DMS 273 treated with DMSO at 0.1 percent for 48 hours (cell line): ENCODE results near the gene SH2D1A.
"Not testable (repeated sequence)": the region's sequence is repeated elsewhere in the genome, so short reads cannot be mapped to it uniquely, and the experiment has no call there.

Experiments used
- DNase-seq: peaks from one replicate; lab custom pipeline; 2025; lab: John Stamatoyannopoulos, UW

Gene SH2D1A

DNA sequence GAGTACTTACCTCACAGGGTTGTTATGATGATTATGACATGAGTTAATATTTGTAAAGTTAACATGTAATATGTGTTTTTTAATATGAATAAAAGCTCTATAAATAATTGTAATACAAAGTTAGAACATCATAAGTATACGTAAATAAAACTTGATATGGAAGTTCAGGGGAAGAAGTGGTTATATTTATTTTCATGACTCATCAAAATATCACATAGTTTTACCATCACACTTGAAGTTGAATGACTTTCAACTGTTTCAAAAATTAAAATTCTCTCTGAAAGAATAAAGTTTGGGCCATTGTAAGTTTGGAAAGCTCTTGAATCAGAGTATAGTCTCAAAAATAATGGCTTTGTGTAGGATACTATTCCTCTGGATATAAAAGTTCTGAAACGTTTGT lies 8.3 kb downstream of the SH2D1A start:
- no peak for DNase-seq

DNA sequence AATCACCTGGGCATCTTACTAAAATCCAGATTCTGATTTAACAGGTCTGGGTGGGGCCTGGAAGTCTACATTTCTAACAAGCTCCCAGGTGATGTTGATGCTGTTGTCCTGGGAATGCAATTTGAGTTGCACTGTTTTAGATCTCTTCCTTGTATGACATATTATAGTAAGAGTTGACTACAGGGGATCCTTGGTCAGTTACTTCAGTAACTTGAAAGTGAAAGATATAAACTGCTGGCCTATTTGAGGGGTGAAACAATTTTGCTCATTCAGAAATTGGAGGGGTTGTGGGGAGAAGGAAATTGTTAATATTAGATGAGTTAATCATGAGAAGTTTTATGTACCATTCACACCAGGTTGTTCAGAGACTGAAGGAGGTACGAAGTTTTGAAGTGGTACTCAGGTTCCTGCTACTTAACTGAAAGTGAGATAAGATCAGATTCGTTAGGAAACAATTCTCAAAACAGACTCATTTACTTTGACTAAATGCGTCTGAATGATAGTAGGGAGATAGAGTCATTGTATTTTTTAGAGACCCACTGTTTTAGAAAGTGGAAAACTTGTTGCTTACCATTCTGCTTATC lies 12.5 kb downstream of the SH2D1A start:
- DNase-seq = no peak

GRCh38 chrX:124362072-124362471 lies 15.7 kb downstream of the SH2D1A start:
- no peak for DNase-seq

GRCh38 chrX:124362761-124363160 lies 16.4 kb downstream of the SH2D1A start:
- no peak for DNase-seq

DNA sequence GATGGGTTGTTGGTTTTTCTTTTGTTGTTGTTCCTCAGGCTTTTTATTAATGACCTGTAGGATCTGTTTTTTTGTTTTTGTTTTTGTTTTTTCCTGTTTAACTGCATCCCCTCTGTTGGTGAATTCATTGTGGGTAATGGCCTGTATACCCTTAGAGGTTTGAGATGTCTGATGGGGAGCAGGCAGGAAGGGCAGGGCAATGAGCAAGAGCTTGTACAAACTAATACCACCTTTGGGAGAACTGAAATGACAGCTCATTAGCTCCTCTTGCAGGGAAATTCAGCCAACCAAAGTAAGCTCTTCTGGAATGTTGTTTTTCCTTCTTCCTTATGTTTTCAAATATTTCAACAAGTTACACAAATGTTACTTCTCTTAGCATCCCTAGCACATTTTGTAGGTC lies 23.4 kb downstream of the SH2D1A start:
- DNase-seq = no peak

GRCh38 chrX:124373348-124373747 lies 27.0 kb downstream of the SH2D1A start:
- no peak for DNase-seq

- DNase-seq = no peak
These were observed 32.3 kb downstream of the SH2D1A start for GRCh38 chrX:124378643-124379042.

DNA sequence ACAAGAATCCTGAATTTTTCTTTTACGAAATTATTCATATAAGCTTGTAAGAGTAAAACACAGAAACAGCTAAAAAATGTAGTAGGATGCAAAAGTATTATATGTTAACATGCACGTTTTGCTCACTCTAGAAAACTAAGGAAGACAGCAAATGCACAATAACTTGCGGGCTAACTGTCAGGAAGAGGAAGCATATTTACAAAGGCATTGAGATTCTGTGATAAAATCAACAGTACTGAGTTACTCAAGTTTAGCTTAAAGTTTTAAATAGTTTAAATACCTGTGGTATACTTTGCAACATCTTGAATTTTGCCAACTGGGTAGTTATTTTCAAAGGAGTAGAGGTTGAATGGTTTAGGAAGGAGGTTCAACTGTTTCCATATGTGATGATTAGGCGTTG lies 37.0 kb downstream of the SH2D1A start:
- no peak for DNase-seq

- no peak for DNase-seq
These were observed 40.0 kb downstream of the SH2D1A start for GRCh38 chrX:124386401-124386800.

DNA sequence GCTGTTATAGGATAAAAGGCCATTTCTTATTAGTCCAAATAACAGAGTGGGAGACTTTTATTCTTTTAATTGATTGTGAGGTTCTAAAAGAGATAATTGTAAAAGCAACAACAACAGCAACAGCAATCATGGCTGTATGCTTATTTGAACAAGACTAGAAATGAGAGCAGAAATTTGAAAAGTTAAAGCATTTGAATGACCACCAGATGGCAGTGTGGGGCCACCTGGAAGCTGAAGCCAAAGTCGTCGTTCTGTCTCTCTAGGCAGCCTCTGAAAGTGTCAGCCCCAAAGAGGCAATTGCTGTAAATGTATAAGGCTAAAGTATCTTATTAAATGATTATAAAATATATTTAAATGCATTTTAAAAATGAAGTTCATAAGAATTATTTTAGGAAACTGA lies 42.2 kb downstream of the SH2D1A start:
- peak; percentile 13 for DNase-seq

DNA sequence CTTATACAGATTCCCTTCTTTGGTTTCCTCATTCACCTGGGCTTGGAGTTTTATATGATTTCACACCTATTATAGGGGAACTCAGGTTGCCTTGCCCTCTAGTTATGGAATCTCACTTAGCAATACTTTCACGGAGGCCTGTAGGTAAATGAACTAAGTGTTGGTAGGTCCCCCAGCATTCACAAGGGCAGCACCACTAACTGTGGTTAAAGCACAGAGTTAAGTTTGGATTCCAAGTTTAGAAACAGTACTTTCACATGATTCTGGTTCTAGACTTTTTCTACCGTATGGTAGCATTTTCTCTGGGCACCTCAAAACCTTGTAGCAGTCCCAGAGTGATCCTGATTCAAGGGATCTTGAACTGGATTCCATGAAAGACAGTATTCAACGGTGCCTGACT lies 46.4 kb downstream of the SH2D1A start:
- no peak for DNase-seq

DNA sequence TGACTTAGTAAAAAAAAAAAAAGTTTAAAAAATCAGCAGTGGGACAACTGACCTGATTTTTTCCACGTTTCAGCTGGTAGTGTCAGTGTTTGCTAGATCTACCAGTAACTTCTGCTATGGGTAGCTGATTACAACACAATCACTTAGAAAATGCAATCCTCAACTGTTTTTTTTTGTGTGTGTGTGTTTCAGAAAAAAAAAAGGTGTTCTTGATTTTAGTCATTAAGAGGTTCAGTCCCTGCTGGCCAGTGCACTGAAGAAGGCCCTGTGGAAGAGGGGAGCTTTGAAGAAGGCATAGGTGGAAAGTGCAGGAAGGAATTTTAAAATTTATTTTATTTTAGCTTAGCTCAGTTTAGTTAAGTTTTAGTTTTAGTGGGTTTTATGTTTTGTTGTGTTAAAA lies 46.9 kb downstream of the SH2D1A start:
- DNase-seq = no peak

- DNase-seq = no peak
These were observed 47.3 kb downstream of the SH2D1A start for GRCh38 chrX:124393659-124394058.

DNA sequence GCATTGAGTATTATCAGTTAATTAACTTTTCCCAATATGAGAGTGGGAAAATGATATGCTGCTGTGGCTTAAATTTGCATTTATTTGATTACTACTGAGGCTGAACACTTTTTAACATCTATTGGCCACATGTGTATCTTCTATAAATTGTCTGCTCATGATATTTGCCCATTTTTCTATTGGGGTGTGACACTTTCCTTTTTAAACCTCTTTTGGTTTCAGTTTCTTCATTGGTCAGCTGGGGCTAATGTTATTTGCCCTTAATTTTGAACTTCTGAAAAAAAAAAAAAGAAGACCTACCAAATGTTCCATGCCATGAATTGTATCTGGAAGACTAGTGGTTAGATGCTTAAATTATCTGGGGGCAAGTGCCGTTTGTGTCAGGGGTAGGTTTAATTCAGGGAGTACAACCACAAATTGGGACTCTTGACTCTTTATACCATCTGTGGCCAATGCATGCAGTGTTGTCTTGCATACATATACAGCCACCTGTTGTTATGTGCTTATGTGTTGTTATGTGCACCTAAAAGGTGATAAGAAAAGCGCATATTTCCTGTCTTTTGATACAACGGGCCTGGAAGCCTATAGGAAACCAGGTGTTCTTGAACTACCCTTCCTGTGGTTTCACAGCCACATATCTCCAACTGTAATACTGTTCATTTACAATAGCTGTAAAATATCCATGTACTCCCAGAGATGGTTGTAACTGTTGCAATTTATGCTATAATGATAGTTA lies 49.0 kb downstream of the SH2D1A start:
- no peak for DNase-seq

GRCh38 chrX:124401696-124402095 lies 55.3 kb downstream of the SH2D1A start:
- no peak for DNase-seq

GRCh38 chrX:124405868-124406267 lies 59.5 kb downstream of the SH2D1A start:
- no peak for DNase-seq

DNA sequence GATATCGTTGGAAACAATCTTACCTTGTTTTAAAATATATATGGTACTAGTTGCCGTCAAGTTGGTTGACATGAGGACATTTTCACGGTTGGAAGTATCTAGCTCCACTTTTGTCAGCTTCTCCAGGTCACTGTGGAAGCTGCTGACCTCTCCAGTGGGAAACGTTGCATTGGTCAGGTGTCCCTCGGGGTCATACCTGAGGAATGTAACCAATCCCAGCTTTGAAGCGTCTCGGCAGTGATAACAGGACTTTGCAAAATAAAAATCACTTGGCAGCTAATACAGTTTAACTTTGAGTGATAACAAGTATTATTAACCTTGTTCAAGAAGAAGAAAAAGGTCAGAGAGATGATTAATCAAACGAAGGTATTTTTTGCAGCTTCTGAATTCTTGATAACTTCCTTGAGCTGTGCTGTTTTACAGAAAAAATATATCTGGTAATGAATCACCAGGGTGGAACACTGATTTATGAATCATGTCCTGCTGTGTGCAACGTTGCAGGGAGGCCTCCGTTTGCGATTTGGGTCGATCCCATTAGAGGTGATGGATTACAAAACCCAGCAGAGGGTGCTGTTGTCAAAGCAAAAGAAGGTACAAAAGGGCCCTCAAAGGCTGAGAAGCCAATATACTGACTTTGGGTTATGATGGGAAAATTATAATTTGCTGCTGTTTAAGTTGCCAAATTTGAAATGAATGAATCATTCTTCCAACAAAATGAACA lies 60.1 kb downstream of the SH2D1A start:
- DNase-seq = no peak

- DNase-seq = no peak
These were observed 60.9 kb downstream of the SH2D1A start for GRCh38 chrX:124407226-124407625.

- DNase-seq = not testable (repeated sequence)
These were observed 62.0 kb downstream of the SH2D1A start for GRCh38 chrX:124408380-124408779.

GRCh38 chrX:124413244-124413643 lies 66.9 kb downstream of the SH2D1A start:
- no peak for DNase-seq

DNA sequence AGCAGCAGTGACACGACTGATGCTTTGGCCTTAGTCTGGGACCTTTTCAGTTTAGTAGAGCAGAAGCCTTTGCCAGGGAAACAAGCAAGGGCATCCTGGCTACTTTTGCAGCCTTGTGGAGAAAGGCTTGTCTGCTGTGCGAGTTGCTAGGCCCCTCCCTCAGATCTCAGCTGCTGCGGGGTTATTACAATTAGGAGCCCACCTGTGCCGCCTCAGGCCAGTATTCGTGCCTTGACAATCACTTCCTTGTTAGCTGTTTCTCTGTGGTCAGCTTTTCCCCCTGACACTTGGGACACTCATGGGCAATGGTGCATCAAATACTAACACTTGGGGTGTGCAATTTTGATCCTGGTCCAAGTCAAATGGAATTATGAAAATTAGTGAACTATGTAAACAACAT lies 67.9 kb downstream of the SH2D1A start:
- no peak for DNase-seq

DNA sequence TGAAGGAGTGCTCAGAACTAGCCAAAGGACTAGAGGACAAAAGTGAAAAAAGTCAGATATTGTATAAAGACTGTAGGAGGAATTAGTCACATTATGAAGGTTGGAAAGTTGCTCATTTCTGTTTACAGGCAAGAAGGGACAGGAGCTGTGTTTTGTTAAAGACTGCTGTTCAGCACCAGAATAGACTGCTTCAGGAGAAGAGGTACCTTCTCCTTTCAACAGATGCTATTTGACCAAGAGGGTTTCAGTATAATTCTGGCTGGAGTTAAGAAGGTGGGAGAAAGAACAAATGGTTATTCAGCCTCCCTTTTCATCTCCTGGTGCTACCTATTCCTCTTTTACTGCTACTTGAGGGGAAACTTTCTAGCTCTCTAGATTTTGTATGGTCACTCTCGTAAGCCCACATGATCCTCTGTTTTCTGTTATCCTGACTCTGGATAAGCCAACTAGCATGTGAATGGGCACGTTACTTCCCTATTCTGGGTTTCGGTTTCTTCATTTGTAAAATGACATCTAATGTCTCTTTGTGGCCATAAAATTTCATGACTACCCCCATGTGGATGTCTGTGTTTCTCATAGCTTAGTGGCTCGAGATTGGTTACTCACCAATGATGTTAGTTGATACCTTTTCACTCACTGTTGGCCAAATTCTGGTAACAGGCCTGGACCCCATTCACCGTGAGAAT lies 68.9 kb downstream of the SH2D1A start:
- DNase-seq = no peak
